ENCODE measurements around the gene KMT2E. TPM values are rescaled to one million over a fixed set of nuclear protein-coding genes. Genes with fewer than 3 reads are reported as not detected.

Gene KMT2E
- total RNA-seq, 1 donor from 2014 or later, result 43.0 TPM

DNA sequence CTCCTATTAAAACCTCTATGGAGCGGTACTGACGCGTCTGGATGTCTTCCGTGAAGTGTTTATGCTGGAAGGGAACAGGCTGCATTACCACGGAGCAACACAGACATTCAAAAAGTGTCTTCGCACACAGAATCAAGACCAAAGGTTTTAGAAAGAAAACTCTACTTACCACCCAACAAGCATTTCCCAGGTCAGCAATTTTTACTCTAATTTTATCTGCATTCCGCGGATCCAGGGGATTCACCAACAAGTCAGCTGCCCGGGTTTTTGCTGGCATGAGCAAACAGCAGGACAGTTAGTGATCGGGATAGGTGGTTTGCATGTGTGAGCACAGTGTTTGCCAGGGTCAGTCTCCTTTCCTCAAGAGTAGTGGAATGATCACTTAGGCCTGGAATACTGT is 118.8 kb downstream of the KMT2E start:
- H3K4me1 ChIP-seq, result no peaks in the 10 kb centered on the region
- H3K27ac ChIP-seq, result no peak overlapping the region
- no peak overlapping the region for H3K4me3 ChIP-seq
- H3K9me3 ChIP-seq, result no peaks in the 10 kb centered on the region
- DNase-seq (ENCODE audit: low spot score in 2 of 2), result no peak
- no peak for TF ChIP-seq CTCF (IDR thresholded peaks at IDR 0.05)
- intact Hi-C loops (cut with DNase I), result no loop called here
- no peaks in the 10 kb centered on the region for H3K27me3 ChIP-seq
- H3K36me3 ChIP-seq, result peaks cover 5 to 17% of the 10 kb centered on the region in 2 donors

GRCh38 chr7:105133358-105133757 is 119.4 kb downstream of the KMT2E start:
- no peaks in the 10 kb centered on the region for H3K9me3 ChIP-seq
- no peak overlapping the region for H3K4me3 ChIP-seq
- no peaks in the 10 kb centered on the region for H3K4me1 ChIP-seq
- intact Hi-C loops (cut with DNase I), result no loop called here
- no peaks in the 10 kb centered on the region for H3K27me3 ChIP-seq
- no peak for DNase-seq (ENCODE audit: low spot score in 2 of 2)
- H3K36me3 ChIP-seq, result peaks cover 5 to 17% of the 10 kb centered on the region in 2 donors
- no peak for TF ChIP-seq CTCF (IDR thresholded peaks at IDR 0.05)
- no peak overlapping the region for H3K27ac ChIP-seq

DNA sequence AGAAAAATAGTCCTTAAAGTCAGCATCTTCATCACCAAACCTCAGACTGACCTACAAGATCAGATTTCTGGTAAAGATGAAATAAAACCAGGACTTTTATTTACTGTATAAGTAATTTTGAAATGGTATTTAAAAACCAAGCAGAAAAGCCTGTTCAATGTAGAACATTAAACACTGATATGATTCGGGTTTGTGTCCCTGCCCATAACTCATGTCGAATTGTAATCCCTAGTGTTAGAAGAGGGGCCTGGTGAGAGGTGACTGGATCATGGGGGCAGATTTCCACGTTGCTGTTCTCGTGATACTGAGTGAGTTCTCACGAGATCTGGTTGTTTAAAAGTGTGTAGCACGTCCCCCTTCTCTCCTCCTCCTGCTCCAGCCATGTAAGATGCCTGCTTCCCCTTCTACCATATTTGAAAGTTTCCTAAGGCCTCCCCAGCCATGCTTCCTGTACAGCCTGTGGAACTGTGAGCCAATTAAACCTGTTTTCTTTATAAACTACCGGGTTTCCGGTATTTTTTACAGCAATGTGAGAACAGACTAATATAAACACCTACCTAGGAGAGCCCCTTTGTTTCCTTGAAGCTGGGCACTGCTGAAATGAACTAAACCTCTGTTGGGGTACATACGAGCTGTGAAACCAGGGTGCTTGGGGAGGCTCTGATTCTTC is 120.1 kb downstream of the KMT2E start:
- Histone ChIP-seq H3K9me3 (no peaks in the 10 kb centered on the region), H3K4me3 (no peak overlapping the region), H3K27me3 (no peaks in the 10 kb centered on the region), H3K27ac (no peak overlapping the region), H3K36me3 (peaks cover 5 to 24% of the 10 kb centered on the region in 2 donors), H3K4me1 (no peaks in the 10 kb centered on the region)
- TF ChIP-seq CTCF (IDR thresholded peaks at IDR 0.05), result no peak
- DNase-seq (ENCODE audit: low spot score in 2 of 2), result no peak
- intact Hi-C loops (cut with DNase I), result no loop called here

DNA sequence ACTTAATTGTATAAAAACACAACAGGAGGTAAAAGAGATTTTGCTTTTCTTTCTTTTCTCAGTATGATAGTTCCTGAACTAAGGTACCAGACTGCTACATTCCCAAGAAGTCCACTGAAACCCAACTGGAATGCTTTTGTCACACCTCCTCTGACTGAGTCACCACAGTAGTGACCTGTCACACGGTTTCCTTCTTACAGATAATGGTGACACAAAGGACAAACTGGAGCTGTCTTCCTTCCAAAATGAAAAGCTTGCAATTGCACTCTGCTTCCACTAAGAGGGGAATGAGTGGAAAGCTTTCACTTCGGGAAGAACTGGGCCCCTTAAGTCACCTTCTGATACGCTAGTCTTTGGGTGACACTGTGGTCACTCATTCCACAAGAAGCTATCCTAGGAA is 122.2 kb downstream of the KMT2E start:
- Histone ChIP-seq H3K4me3 (no peak overlapping the region), H3K9me3 (no peaks in the 10 kb centered on the region), H3K36me3 (peaks cover 5 to 21% of the 10 kb centered on the region in 2 donors), H3K27ac (no peak overlapping the region), H3K27me3 (no peaks in the 10 kb centered on the region), H3K4me1 (no peaks in the 10 kb centered on the region)
- no peak for DNase-seq (ENCODE audit: low spot score in 2 of 2)
- intact Hi-C loops (cut with DNase I), result no loop called here
- no peak for TF ChIP-seq CTCF (IDR thresholded peaks at IDR 0.05)

DNA sequence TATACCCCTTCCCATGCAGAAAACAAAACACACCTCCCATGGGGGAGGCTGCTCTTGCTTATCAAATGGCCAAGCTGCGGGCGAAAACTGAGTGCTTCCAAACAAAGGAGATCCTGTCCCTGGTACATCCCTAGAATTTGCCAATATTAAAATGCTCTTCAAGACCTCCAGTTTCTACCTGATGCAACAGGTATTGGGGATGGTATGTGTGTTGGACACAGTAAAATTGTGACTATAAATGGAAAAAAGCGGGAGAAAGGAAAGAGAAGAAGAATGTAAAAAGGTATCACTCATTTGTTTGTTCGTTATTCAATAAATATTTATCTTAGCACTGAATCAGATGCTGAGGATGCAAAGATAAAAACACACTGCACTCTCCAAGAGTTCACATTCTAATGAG is 123.9 kb downstream of the KMT2E start:
- no peak overlapping the region for H3K27ac ChIP-seq
- H3K36me3 ChIP-seq, result peaks cover 0 to 22% of the 10 kb centered on the region in 2 donors
- intact Hi-C loops (cut with DNase I), result no loop called here
- no peak overlapping the region for H3K4me3 ChIP-seq
- H3K9me3 ChIP-seq, result no peaks in the 10 kb centered on the region
- DNase-seq (ENCODE audit: low spot score in 2 of 2), result no peak
- H3K4me1 ChIP-seq, result no peaks in the 10 kb centered on the region
- H3K27me3 ChIP-seq, result no peaks in the 10 kb centered on the region
- no peak for TF ChIP-seq CTCF (IDR thresholded peaks at IDR 0.05)

DNA sequence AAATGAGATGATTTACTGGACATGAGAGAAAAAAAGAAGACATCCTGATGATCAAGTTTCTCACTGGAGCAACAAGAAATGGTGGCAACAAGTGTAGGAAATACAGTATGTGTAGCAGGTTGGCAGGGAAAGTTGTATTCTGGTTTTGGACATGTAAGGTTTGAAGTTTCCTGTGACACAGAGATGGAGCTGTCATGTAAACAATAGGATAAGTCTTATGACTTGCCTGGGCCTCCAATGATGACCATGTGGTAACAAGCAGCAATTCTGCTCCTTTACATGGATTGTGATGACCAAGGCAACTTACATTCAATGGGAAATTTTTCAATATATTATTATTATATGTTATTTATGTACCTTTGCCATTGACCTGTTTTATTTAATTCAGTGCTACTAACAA is 125.4 kb downstream of the KMT2E start:
- no peak overlapping the region for H3K4me3 ChIP-seq
- H3K36me3 ChIP-seq, result peaks cover 0 to 23% of the 10 kb centered on the region in 2 donors
- DNase-seq (ENCODE audit: low spot score in 2 of 2), result no peak
- intact Hi-C loops (cut with DNase I), result no loop called here
- no peaks in the 10 kb centered on the region for H3K27me3 ChIP-seq
- TF ChIP-seq CTCF (IDR thresholded peaks at IDR 0.05), result no peak
- no peaks in the 10 kb centered on the region for H3K9me3 ChIP-seq
- H3K27ac ChIP-seq, result no peak overlapping the region
- H3K4me1 ChIP-seq, result no peaks in the 10 kb centered on the region
